GM13977 (cell line): Measurements from ENCODE around the gene OTUB2.

Source experiments
- DNase-seq: peaks from one replicate; pipeline ENCODE4 v3.0.0; 2012; ENCODE audit warnings: low spot score
- CTCF ChIP-seq: IDR thresholded peaks from 2 replicates; pipeline ENCODE4 v1.5.1; 2012; ENCODE audit warnings: mild to moderate bottlenecking, control low read depth; ENCODE audit not compliant: insufficient read depth; ENCODE audit errors: extremely low read depth, missing control alignments
- in situ Hi-C: fragments of 300-500 bp; cut with MboI; formaldehyde crosslinking; loops from one replicate; pipeline ENCODE4 v1.12.0; 2022; ENCODE audit warnings: low sequenced_read_pairs, low pct_unique_long_range_greater_than_20kb, mixed read lengths, inconsistent platforms; ENCODE audit not compliant: unreplicated experiment

OTUB2 gene

GRCh38 chr14:94087891-94088290 lies 61.8 kb downstream of the OTUB2 start:
- in situ Hi-C loops: no loop called here
- no peak for DNase-seq
- TF ChIP-seq CTCF: no peak

- no peak for DNase-seq
- TF ChIP-seq CTCF: no peak
- in situ Hi-C loops: no loop called here
These were observed 62.4 kb downstream of the OTUB2 start for GRCh38 chr14:94088516-94088915.

GRCh38 chr14:94089479-94089878 lies 63.3 kb downstream of the OTUB2 start:
- TF ChIP-seq CTCF: no peak
- in situ Hi-C loops: no loop called here
- no peak for DNase-seq

GRCh38 chr14:94093418-94093817 lies 67.3 kb downstream of the OTUB2 start:
- in situ Hi-C loops: no loop called here
- DNase-seq: no peak
- no peak for TF ChIP-seq CTCF

- no peak for DNase-seq
- no peak for TF ChIP-seq CTCF
- in situ Hi-C loops: no loop called here
These were observed 71.0 kb downstream of the OTUB2 start for GRCh38 chr14:94097091-94097490.
